ENCODE results near the gene CRIP3.

GRCh38 chr6:43257367-43258145 lies 51.1 kb downstream of the CRIP3 start:
- TF ChIP-seq, protein P1, sequence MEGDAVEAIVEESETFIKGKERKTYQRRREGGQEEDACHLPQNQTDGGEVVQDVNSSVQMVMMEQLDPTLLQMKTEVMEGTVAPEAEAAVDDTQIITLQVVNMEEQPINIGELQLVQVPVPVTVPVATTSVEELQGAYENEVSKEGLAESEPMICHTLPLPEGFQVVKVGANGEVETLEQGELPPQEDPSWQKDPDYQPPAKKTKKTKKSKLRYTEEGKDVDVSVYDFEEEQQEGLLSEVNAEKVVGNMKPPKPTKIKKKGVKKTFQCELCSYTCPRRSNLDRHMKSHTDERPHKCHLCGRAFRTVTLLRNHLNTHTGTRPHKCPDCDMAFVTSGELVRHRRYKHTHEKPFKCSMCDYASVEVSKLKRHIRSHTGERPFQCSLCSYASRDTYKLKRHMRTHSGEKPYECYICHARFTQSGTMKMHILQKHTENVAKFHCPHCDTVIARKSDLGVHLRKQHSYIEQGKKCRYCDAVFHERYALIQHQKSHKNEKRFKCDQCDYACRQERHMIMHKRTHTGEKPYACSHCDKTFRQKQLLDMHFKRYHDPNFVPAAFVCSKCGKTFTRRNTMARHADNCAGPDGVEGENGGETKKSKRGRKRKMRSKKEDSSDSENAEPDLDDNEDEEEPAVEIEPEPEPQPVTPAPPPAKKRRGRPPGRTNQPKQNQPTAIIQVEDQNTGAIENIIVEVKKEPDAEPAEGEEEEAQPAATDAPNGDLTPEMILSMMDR (conservative IDR thresholded peaks at IDR 0.05; ENCODE audit: low read length), result no peak
- TF ChIP-seq EZH2phosphoT487 (IDR thresholded peaks at IDR 0.05; ENCODE audit: borderline replicate concordance), result no peak
